Karpas-422 (cell line): ENCODE measurements around the gene PAXIP1. TPM values are rescaled to one million over a fixed set of nuclear protein-coding genes. Genes with fewer than 3 reads are reported as not detected.

Source experiments
- DNase-seq: peaks from one replicate; pipeline ENCODE4 v3.0.0-alpha.2; 2015
- H2AFZ ChIP-seq: fragments of 200-600 bp; sonication (generic); 2 replicates; pipeline ENCODE4 v1.6.1; 2014; ENCODE audit warnings: antibody characterized with exemption, low read length, mixed read lengths
- H3K27ac ChIP-seq: fragments of 200-600 bp; sonication (generic); 2 replicates; pipeline ENCODE4 v1.5.1; 2014; ENCODE audit warnings: mild to moderate bottlenecking, low read length, moderate library complexity
- H3K27me3 ChIP-seq: fragments of 200-600 bp; sonication (generic); 2 replicates; pipeline ENCODE4 v1.6.1; 2014; ENCODE audit warnings: low read length, mixed read lengths
- H3K36me3 ChIP-seq: fragments of 200-600 bp; sonication (generic); 2 replicates; pipeline ENCODE4 v1.6.1; 2014; ENCODE audit warnings: low read length, mixed read lengths; ENCODE audit not compliant: insufficient read depth
- H3K4me1 ChIP-seq: fragments of 200-600 bp; sonication (generic); 2 replicates; pipeline ENCODE4 v1.6.1; 2014; ENCODE audit warnings: mild to moderate bottlenecking, low read length, mixed read lengths
- H3K4me2 ChIP-seq: fragments of 200-600 bp; sonication (generic); 2 replicates; pipeline ENCODE4 v1.6.1; 2014; ENCODE audit warnings: low read length, low read depth, mild to moderate bottlenecking; ENCODE audit not compliant: poor library complexity, severe bottlenecking
- H3K4me3 ChIP-seq: fragments of 200-600 bp; sonication (generic); 2 replicates; pipeline ENCODE4 v1.5.1; 2014; ENCODE audit warnings: mild to moderate bottlenecking, antibody characterized with exemption, low read length, mixed read lengths
- H3K79me2 ChIP-seq: fragments of 200-600 bp; sonication (generic); 2 replicates; pipeline ENCODE4 v1.6.1; 2014; ENCODE audit warnings: mild to moderate bottlenecking, low read length, mixed read lengths
- H3K9ac ChIP-seq: fragments of 200-600 bp; sonication (generic); 2 replicates; pipeline ENCODE4 v1.6.0; 2014; ENCODE audit warnings: low read length
- H3K9me2 ChIP-seq: fragments of 200-600 bp; sonication (generic), shearing (Covaris generic); replicated peaks from 2 replicates; pipeline ENCODE4 v1.6.0; 2014; ENCODE audit warnings: mild to moderate bottlenecking, low read length, moderate library complexity; ENCODE audit not compliant: insufficient read depth
- H3K9me3 ChIP-seq: fragments of 300-700, 200-600 bp; sonication (generic); 2 replicates; pipeline ENCODE4 v1.6.1; 2014; ENCODE audit warnings: low read length, mixed read lengths
- H4K20me1 ChIP-seq: fragments of 200-600 bp; sonication (generic); 2 replicates; pipeline ENCODE4 v1.6.1; 2014; ENCODE audit warnings: mild to moderate bottlenecking, antibody characterized with exemption, low read length, low read depth; ENCODE audit not compliant: insufficient read depth
- total RNA-seq: library from RNA; depleted of rRNA; stranded (reverse); fragments of >200 nt; shearing (Covaris generic); gene quantifications from 2 replicates; pipeline ENCODE4 v1.2.3, GENCODE V29; 2014; ENCODE audit warnings: low replicate concordance

Gene PAXIP1
- total RNA-seq, 1 experiment from 2014 or later: 23.2 TPM

DNA sequence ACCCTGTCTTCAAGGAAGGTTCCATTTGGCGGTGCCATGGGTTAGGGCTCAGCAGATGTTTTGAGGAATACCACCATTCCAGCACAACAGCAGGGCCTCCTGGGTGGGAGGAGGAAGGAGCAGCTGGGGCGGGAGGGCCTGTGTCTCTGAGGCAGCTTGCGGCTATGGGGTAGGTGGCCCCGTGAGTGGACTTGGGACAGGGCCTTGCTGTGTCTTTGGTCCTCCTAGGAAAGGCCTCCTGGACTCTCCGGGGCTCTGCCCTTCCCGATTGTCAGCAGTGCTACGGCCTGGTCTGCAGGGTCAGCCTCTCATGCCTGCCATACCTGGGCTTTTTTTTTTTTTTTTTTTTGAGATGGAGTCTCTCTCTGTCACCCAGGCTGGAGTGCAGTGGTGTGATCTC is 96.7 kb downstream of the PAXIP1 start:
- Histone ChIP-seq H3K9me2 (no peaks in the 10 kb centered on the region), H3K27me3 (no peaks in the 10 kb centered on the region), H2AFZ (no peak overlapping the region), H3K4me2 (no peak overlapping the region), H3K27ac (no peak overlapping the region), H4K20me1 (no peaks in the 10 kb centered on the region), H3K79me2 (no peaks in the 10 kb centered on the region), H3K4me1 (no peaks in the 10 kb centered on the region), H3K9ac (no peak overlapping the region), H3K9me3 (no peaks in the 10 kb centered on the region), H3K36me3 (no peaks in the 10 kb centered on the region), H3K4me3 (no peak overlapping the region)
- DNase-seq: no peak

DNA sequence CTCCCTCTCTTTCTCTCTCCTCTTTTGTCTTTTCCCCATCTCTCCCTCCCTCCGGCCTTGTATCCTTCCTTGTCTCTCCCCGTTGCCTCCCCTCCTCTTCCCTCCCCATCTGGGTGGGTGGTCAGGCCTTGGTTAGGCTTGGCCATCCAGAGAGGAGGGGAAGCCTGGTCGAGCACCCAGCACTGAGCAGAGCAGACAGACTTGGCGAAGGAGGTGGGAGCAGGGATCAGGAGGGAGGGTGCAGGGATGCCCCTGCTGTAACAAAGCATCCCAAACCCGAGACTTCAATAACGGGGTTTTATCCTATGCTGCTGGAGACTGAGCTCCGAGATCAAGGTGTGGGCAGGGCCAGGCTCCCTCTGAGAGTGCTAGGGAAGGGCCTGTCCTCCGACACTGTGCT is 97.3 kb downstream of the PAXIP1 start:
- Histone ChIP-seq H3K9me2 (no peaks in the 10 kb centered on the region), H3K36me3 (no peaks in the 10 kb centered on the region), H3K9me3 (no peaks in the 10 kb centered on the region), H2AFZ (no peak overlapping the region), H3K27ac (no peak overlapping the region), H3K4me2 (no peak overlapping the region), H3K4me3 (no peak overlapping the region), H4K20me1 (no peaks in the 10 kb centered on the region), H3K27me3 (no peaks in the 10 kb centered on the region), H3K9ac (no peak overlapping the region), H3K4me1 (no peaks in the 10 kb centered on the region), H3K79me2 (no peaks in the 10 kb centered on the region)
- DNase-seq: no peak

DNA sequence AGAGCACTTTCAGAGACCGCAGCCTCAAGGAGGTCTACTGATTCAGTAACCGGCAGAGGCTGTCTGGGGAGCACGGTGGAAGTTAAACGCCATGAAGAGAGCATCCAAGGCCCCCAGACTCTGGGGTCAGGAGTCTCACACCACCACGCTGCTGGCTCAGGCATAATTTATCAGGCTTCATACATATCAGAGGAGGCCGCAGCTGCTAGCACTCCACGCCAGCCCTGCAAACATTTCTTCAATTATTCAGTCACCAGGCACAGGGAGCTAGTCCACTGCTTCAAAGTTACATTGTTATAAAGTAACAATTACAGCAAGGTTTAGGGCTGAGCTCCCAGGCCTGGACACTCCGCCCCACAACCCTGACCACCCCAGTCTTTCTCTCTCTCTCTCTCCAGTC is 97.8 kb downstream of the PAXIP1 start:
- no peaks in the 10 kb centered on the region for H4K20me1 ChIP-seq
- no peak for DNase-seq
- H2AFZ ChIP-seq: no peak overlapping the region
- no peak overlapping the region for H3K4me3 ChIP-seq
- H3K79me2 ChIP-seq: no peaks in the 10 kb centered on the region
- no peaks in the 10 kb centered on the region for H3K9me3 ChIP-seq
- no peak overlapping the region for H3K4me2 ChIP-seq
- H3K27me3 ChIP-seq: no peaks in the 10 kb centered on the region
- no peaks in the 10 kb centered on the region for H3K9me2 ChIP-seq
- no peaks in the 10 kb centered on the region for H3K36me3 ChIP-seq
- H3K4me1 ChIP-seq: no peaks in the 10 kb centered on the region
- no peak overlapping the region for H3K27ac ChIP-seq
- no peak overlapping the region for H3K9ac ChIP-seq

DNA sequence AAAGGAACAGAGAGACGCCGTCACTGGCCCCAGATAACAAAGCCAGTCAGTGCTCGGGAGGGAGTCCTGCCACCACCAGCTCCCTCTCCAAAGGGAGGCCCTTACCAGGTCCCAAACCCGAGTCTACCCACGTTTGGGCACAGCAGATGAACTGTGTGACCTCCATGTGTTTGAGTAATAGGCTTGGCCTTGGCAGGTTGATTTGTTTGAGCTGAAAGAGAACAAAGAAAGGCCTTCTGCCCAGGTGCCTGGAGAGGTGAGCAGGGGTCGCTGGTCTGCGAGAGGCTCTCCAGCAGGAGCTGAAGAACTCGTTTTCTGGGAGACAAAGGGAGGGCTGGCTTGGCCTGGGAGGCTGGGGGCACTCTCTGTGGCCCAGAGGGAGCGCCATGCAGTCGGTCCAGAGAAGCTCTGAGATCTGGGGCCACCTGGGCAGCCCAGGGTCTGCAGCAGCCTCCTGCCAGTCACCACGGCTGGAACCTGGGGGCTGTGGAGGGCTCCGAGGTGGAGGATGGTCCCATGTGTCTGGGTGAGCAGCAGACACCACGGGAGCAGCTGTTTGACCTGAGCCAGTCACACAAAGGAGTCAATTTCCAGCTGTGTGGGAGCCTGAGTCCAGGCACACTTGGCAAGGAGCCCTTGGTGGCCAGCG is 99.7 kb downstream of the PAXIP1 start:
- Histone ChIP-seq H3K27ac (no peak overlapping the region), H4K20me1 (no peaks in the 10 kb centered on the region), H2AFZ (no peak overlapping the region), H3K4me3 (no peak overlapping the region), H3K4me1 (no peaks in the 10 kb centered on the region), H3K79me2 (no peaks in the 10 kb centered on the region), H3K4me2 (no peak overlapping the region), H3K36me3 (no peaks in the 10 kb centered on the region), H3K9me3 (no peaks in the 10 kb centered on the region), H3K9me2 (no peaks in the 10 kb centered on the region), H3K9ac (no peak overlapping the region), H3K27me3 (no peaks in the 10 kb centered on the region)
- no peak for DNase-seq

DNA sequence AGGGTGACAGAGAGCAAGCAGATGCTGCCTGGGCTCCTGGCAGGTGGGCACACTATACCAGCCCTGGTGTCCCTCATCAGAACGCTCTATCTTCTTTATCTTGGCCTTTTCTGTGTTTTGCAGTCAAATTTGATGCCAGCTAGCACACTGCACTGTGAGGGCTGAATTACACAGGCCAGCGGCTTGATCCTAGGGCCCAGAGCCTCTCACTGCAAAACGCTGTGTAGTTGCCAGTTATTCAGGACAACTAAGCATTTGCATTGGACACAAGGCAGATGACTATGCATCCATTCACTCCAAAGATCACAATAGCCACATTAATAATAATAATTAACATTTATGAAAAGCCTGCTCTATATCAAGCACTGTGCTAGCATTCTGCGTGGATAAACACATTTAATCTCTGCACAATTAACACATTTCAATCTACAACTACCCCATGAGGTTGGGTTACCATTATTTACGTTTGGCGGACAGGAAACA is 100.3 kb downstream of the PAXIP1 start:
- H3K4me3 ChIP-seq: no peak overlapping the region
- H3K27me3 ChIP-seq: no peaks in the 10 kb centered on the region
- no peak overlapping the region for H3K9ac ChIP-seq
- no peaks in the 10 kb centered on the region for H3K36me3 ChIP-seq
- H3K4me2 ChIP-seq: no peak overlapping the region
- no peaks in the 10 kb centered on the region for H3K9me2 ChIP-seq
- no peaks in the 10 kb centered on the region for H3K79me2 ChIP-seq
- no peaks in the 10 kb centered on the region for H3K9me3 ChIP-seq
- DNase-seq: no peak
- no peaks in the 10 kb centered on the region for H3K4me1 ChIP-seq
- no peaks in the 10 kb centered on the region for H4K20me1 ChIP-seq
- no peak overlapping the region for H2AFZ ChIP-seq
- no peak overlapping the region for H3K27ac ChIP-seq

DNA sequence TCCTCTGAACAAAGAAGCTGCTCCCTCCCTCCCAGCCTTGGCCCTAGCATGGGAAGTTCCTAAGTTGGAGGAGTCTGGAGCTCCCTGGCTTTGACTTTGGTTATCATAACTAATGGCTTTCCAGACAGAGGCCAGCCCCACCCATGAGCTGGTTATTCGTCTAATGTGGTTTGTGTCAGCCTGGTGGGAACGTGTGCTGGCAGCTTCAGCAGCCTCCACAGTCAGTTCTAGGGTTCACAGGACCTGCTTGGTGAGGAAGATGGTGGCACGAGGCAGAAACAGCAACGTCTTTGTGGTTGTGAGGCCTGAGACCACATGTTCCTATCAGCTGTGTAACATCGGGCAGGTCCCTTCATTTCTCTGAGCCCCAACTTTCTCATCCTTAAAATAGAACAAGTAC is 103.1 kb downstream of the PAXIP1 start:
- H3K4me3 ChIP-seq: no peak overlapping the region
- no peaks in the 10 kb centered on the region for H3K4me1 ChIP-seq
- no peaks in the 10 kb centered on the region for H3K9me2 ChIP-seq
- no peak overlapping the region for H3K4me2 ChIP-seq
- no peaks in the 10 kb centered on the region for H4K20me1 ChIP-seq
- H3K9ac ChIP-seq: no peak overlapping the region
- no peak overlapping the region for H2AFZ ChIP-seq
- no peak for DNase-seq
- H3K79me2 ChIP-seq: no peaks in the 10 kb centered on the region
- no peaks in the 10 kb centered on the region for H3K27me3 ChIP-seq
- H3K36me3 ChIP-seq: no peaks in the 10 kb centered on the region
- no peak overlapping the region for H3K27ac ChIP-seq
- no peaks in the 10 kb centered on the region for H3K9me3 ChIP-seq

DNA sequence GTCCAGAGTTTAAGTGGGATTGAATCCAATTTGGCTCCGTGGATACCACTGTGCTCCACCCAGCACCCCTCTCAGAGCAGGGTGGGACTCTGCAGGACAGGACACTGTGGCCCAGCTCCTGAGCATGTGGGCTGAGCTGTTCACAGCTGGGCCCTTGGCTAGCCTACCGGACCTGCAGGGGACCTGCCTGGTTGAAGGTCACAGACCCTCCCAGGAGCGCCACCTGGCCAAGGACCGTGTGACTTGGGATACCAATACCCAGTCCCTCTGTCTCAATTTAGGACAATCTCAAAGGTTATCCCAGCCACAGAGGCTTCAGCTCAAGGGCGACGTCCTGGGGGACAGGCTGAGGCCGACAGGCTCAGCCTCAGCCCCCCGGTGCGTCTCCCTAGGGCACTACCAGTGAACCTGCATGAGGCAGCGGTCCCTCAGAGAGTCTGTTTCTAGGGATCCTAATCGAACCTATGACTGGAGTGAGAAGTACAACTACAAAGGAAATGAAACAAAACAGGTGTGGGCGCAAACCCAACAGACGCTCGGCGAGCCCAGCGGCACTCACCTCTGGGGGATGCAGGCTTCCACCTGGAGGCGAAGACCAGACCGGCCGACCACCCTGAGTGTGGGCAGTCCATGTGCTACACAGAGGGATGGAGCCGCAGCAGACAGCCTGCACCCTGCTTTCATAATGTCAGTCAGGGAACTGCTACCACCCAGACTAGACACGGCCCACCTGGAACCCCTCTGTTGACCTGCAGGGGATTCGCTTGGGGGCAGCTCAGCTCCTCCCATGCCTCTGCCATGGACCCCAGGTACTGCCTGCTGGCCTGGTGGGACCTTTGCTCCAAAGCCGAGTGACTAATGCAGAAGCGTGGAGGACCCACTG is 103.7 kb downstream of the PAXIP1 start:
- Histone ChIP-seq H3K9me2 (no peaks in the 10 kb centered on the region), H3K36me3 (no peaks in the 10 kb centered on the region), H4K20me1 (no peaks in the 10 kb centered on the region), H3K79me2 (no peaks in the 10 kb centered on the region), H3K4me3 (no peak overlapping the region), H3K27me3 (no peaks in the 10 kb centered on the region), H3K27ac (no peak overlapping the region), H3K9me3 (no peaks in the 10 kb centered on the region), H2AFZ (no peak overlapping the region), H3K4me1 (no peaks in the 10 kb centered on the region), H3K4me2 (no peak overlapping the region), H3K9ac (no peak overlapping the region)
- DNase-seq: no peak

DNA sequence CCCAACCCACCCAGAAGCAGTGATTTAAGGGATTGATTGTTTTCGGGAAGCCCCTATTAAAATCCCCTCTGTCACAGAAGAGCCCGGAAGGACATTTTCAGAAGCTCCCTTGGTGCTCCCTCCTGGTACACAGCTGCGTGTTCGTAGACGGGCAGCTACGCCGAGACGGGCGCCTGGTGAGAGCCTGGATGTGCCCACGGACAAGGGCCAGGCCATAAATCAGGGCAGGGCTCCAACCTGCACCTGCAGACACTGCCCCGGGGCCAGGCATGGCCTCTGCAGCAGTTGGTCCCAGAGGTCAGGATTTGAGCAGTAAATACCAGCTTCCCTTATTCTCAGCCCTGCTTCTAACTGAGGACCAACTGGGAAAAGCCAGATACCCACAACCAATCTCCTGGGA is 106.8 kb downstream of the PAXIP1 start:
- Histone ChIP-seq H3K4me3 (no peak overlapping the region), H3K79me2 (no peaks in the 10 kb centered on the region), H3K4me2 (no peak overlapping the region), H3K36me3 (no peaks in the 10 kb centered on the region), H4K20me1 (no peaks in the 10 kb centered on the region), H3K9me2 (no peaks in the 10 kb centered on the region), H3K9me3 (no peaks in the 10 kb centered on the region), H3K27me3 (no peaks in the 10 kb centered on the region), H3K27ac (no peak overlapping the region), H3K9ac (no peak overlapping the region), H2AFZ (no peak overlapping the region), H3K4me1 (no peaks in the 10 kb centered on the region)
- no peak for DNase-seq
